Measurements from ENCODE around the gene ZNF394.

Gene ZNF394

GRCh38 chr7:99472561-99473314, 27.3 kb downstream of the ZNF394 start, which contains the start of gene ZNF789:
ZNF789 (plus strand) TSS chr7:99472890; CDS start chr7:99476457, 3,567 bp downstream.
- peak within 1 kb of the TSS; percentile 92 for H3K27ac Mint-ChIP-seq

GRCh38 chr7:99469381-99470065, 30.6 kb downstream of the ZNF394 start:
- H3K27me3 Mint-ChIP-seq (ENCODE audit: low read depth), result peaks cover 3% of the 10 kb centered on the region
- no peak overlapping the region for H3K27ac Mint-ChIP-seq
- H3K4me3 Mint-ChIP-seq, result no peak overlapping the region
- no peaks in the 10 kb centered on the region for H3K9me3 Mint-ChIP-seq
- H3K4me1 Mint-ChIP-seq (ENCODE audit: low read depth), result peaks cover 21% of the 10 kb centered on the region
- H3K36me3 Mint-ChIP-seq (ENCODE audit: low read depth), result peaks cover 11% of the 10 kb centered on the region

More at GRCh38 chr7:99472561-99473314, 27.3 kb downstream of the ZNF394 start, which contains the start of gene ZNF789:
- no peaks in the 10 kb centered on the region for H3K9me3 Mint-ChIP-seq
- peaks cover 24% of the 10 kb centered on the region for H3K4me1 Mint-ChIP-seq (ENCODE audit: low read depth)
- peaks cover 3% of the 10 kb centered on the region for H3K27me3 Mint-ChIP-seq (ENCODE audit: low read depth)
- peaks cover 13% of the 10 kb centered on the region for H3K36me3 Mint-ChIP-seq (ENCODE audit: low read depth)
- peak within 1 kb of the TSS; percentile 96 for H3K4me3 Mint-ChIP-seq

- Mint-ChIP-seq H3K9me3 (no peaks in the 10 kb centered on the region), H3K36me3 (ENCODE audit: low read depth) (peaks cover 15% of the 10 kb centered on the region), H3K27me3 (ENCODE audit: low read depth) (peaks cover 3% of the 10 kb centered on the region), H3K27ac (no peak overlapping the region), H3K4me1 (ENCODE audit: low read depth) (peaks cover 22% of the 10 kb centered on the region), H3K4me3 (no peak overlapping the region)
Observed at GRCh38 chr7:99468336-99468918, 31.7 kb downstream of the ZNF394 start.

GRCh38 chr7:99465421-99465768, 34.7 kb downstream of the ZNF394 start:
- peaks cover 18% of the 10 kb centered on the region for H3K36me3 Mint-ChIP-seq (ENCODE audit: low read depth)
- H3K4me1 Mint-ChIP-seq (ENCODE audit: low read depth), result peaks cover 24% of the 10 kb centered on the region
- H3K4me3 Mint-ChIP-seq, result peak overlapping the region; percentile 96
- H3K27ac Mint-ChIP-seq, result peak overlapping the region; percentile 92
- H3K9me3 Mint-ChIP-seq, result no peaks in the 10 kb centered on the region
- peaks cover 3% of the 10 kb centered on the region for H3K27me3 Mint-ChIP-seq (ENCODE audit: low read depth)

GRCh38 chr7:99461221-99461620, 38.9 kb downstream of the ZNF394 start:
- Mint-ChIP-seq H3K27me3 (ENCODE audit: low read depth) (no peaks in the 10 kb centered on the region), H3K4me1 (ENCODE audit: low read depth) (peaks cover 24% of the 10 kb centered on the region), H3K27ac (no peak overlapping the region), H3K9me3 (no peaks in the 10 kb centered on the region), H3K4me3 (no peak overlapping the region), H3K36me3 (ENCODE audit: low read depth) (peaks cover 31% of the 10 kb centered on the region)

- Mint-ChIP-seq H3K27ac (no peak overlapping the region), H3K4me3 (no peak overlapping the region), H3K4me1 (ENCODE audit: low read depth) (peaks cover 21% of the 10 kb centered on the region), H3K9me3 (no peaks in the 10 kb centered on the region), H3K36me3 (ENCODE audit: low read depth) (peaks cover 28% of the 10 kb centered on the region), H3K27me3 (ENCODE audit: low read depth) (no peaks in the 10 kb centered on the region)
Observed at GRCh38 chr7:99460651-99461050, 39.4 kb downstream of the ZNF394 start.

GRCh38 chr7:99459087-99459486, 41.0 kb downstream of the ZNF394 start:
- no peak overlapping the region for H3K27ac Mint-ChIP-seq
- no peaks in the 10 kb centered on the region for H3K27me3 Mint-ChIP-seq (ENCODE audit: low read depth)

GRCh38 chr7:99457650-99458493, 42.2 kb downstream of the ZNF394 start:
- peaks cover 13% of the 10 kb centered on the region for H3K4me1 Mint-ChIP-seq (ENCODE audit: low read depth)
- H3K4me3 Mint-ChIP-seq, result no peak overlapping the region
- no peaks in the 10 kb centered on the region for H3K9me3 Mint-ChIP-seq
- H3K36me3 Mint-ChIP-seq (ENCODE audit: low read depth), result peaks cover 31% of the 10 kb centered on the region
- H3K27me3 Mint-ChIP-seq (ENCODE audit: low read depth), result no peaks in the 10 kb centered on the region
- H3K27ac Mint-ChIP-seq, result no peak overlapping the region

More at GRCh38 chr7:99459087-99459486, 41.0 kb downstream of the ZNF394 start:
- Mint-ChIP-seq H3K4me1 (ENCODE audit: low read depth) (peaks cover 16% of the 10 kb centered on the region), H3K9me3 (no peaks in the 10 kb centered on the region), H3K36me3 (ENCODE audit: low read depth) (peaks cover 29% of the 10 kb centered on the region), H3K4me3 (no peak overlapping the region)

GRCh38 chr7:99457050-99457649, 42.9 kb downstream of the ZNF394 start:
- H3K9me3 Mint-ChIP-seq, result no peaks in the 10 kb centered on the region
- no peaks in the 10 kb centered on the region for H3K27me3 Mint-ChIP-seq (ENCODE audit: low read depth)
- H3K4me1 Mint-ChIP-seq (ENCODE audit: low read depth), result peaks cover 13% of the 10 kb centered on the region
- H3K4me3 Mint-ChIP-seq, result no peak overlapping the region
- peaks cover 28% of the 10 kb centered on the region for H3K36me3 Mint-ChIP-seq (ENCODE audit: low read depth)
- H3K27ac Mint-ChIP-seq, result no peak overlapping the region

- Mint-ChIP-seq H3K27ac (no peak overlapping the region), H3K27me3 (ENCODE audit: low read depth) (no peaks in the 10 kb centered on the region), H3K4me3 (no peak overlapping the region), H3K4me1 (ENCODE audit: low read depth) (peaks cover 12% of the 10 kb centered on the region), H3K36me3 (ENCODE audit: low read depth) (peaks cover 28% of the 10 kb centered on the region), H3K9me3 (no peaks in the 10 kb centered on the region)
Observed at GRCh38 chr7:99456288-99456687, 43.8 kb downstream of the ZNF394 start.

GRCh38 chr7:99455874-99456273, 44.2 kb downstream of the ZNF394 start:
- Mint-ChIP-seq H3K4me1 (ENCODE audit: low read depth) (peaks cover 9% of the 10 kb centered on the region), H3K27ac (no peak overlapping the region), H3K9me3 (no peaks in the 10 kb centered on the region), H3K36me3 (ENCODE audit: low read depth) (peaks cover 32% of the 10 kb centered on the region), H3K27me3 (ENCODE audit: low read depth) (no peaks in the 10 kb centered on the region), H3K4me3 (no peak overlapping the region)

GRCh38 chr7:99453105-99453504, 47.0 kb downstream of the ZNF394 start:
- Mint-ChIP-seq H3K27ac (no peak overlapping the region), H3K27me3 (ENCODE audit: low read depth) (no peaks in the 10 kb centered on the region), H3K36me3 (ENCODE audit: low read depth) (peaks cover 33% of the 10 kb centered on the region), H3K4me1 (ENCODE audit: low read depth) (no peaks in the 10 kb centered on the region), H3K9me3 (no peaks in the 10 kb centered on the region), H3K4me3 (no peak overlapping the region)

GRCh38 chr7:99452541-99452940, 47.5 kb downstream of the ZNF394 start:
- H3K27ac Mint-ChIP-seq, result no peak overlapping the region
- H3K36me3 Mint-ChIP-seq (ENCODE audit: low read depth), result peaks cover 36% of the 10 kb centered on the region
- no peak overlapping the region for H3K4me3 Mint-ChIP-seq
- H3K27me3 Mint-ChIP-seq (ENCODE audit: low read depth), result no peaks in the 10 kb centered on the region
- H3K9me3 Mint-ChIP-seq, result no peaks in the 10 kb centered on the region
- H3K4me1 Mint-ChIP-seq (ENCODE audit: low read depth), result no peaks in the 10 kb centered on the region

- no peak overlapping the region for H3K4me3 Mint-ChIP-seq
- H3K36me3 Mint-ChIP-seq (ENCODE audit: low read depth), result peaks cover 36% of the 10 kb centered on the region
- H3K27me3 Mint-ChIP-seq (ENCODE audit: low read depth), result no peaks in the 10 kb centered on the region
- no peaks in the 10 kb centered on the region for H3K4me1 Mint-ChIP-seq (ENCODE audit: low read depth)
- H3K9me3 Mint-ChIP-seq, result no peaks in the 10 kb centered on the region
- no peak overlapping the region for H3K27ac Mint-ChIP-seq
Observed at GRCh38 chr7:99451936-99452335, 48.1 kb downstream of the ZNF394 start.
